HepG2 (cell line): Measurements from ENCODE around the gene LRRC45. TPM values are rescaled to one million over a fixed set of nuclear protein-coding genes. Genes with fewer than 3 reads are reported as not detected.

ENCODE experiments used
- CREBL2 ChIP-seq: sonication (generic); formaldehyde crosslinking; IDR thresholded peaks from 2 replicates; pipeline ENCODE4 v1.8.1; 2023; ENCODE audit warnings: missing genetic modification reagents, mild to moderate bottlenecking, borderline replicate concordance
- ELF1 ChIP-seq: sonication (generic); formaldehyde crosslinking; IDR thresholded peaks from 2 replicates; pipeline ENCODE4 v1.4.0; 2020; ENCODE audit warnings: missing genetic modification reagents
- ELF3 ChIP-seq: IDR thresholded peaks from 2 replicates; pipeline ENCODE4 v1.6.1; 2016; ENCODE audit warnings: missing genetic modification reagents, missing compliant biosample characterization
- FOXA1 ChIP-seq, 2 experiments: fragments of 450-650 bp in 1 of 2; sonication (generic) in 1 of 2; formaldehyde crosslinking in 1 of 2; IDR thresholded peaks; 2 replicates each; pipeline versions ENCODE4 v1.4.0 to v1.6.1; 2016 to 2020; ENCODE audit warnings: missing genetic modification reagents in 1 of 2
- FOXP1 ChIP-seq, 2 experiments: fragments of 450-650 bp in 1 of 2; IDR thresholded peaks; 2 replicates each; pipeline ENCODE4 v1.6.1; 2017 to 2018; ENCODE audit warnings: antibody characterized with exemption in 1 of 2
- GMEB1 ChIP-seq: sonication (generic); formaldehyde crosslinking; IDR thresholded peaks from 2 replicates; pipeline ENCODE4 v1.5.1; 2020; ENCODE audit warnings: missing genetic modification reagents, mild to moderate bottlenecking, borderline replicate concordance
- HIVEP1 ChIP-seq: sonication (generic); formaldehyde crosslinking; IDR thresholded peaks from 2 replicates; pipeline ENCODE4 v1.4.0; 2020; ENCODE audit warnings: mild to moderate bottlenecking, missing genetic modification reagents
- NR2F2 ChIP-seq: IDR thresholded peaks from 2 replicates; pipeline ENCODE4 v1.6.1; 2012; ENCODE audit warnings: low read depth, inconsistent platforms, borderline replicate concordance
- NRL ChIP-seq: sonication (generic); formaldehyde crosslinking; IDR thresholded peaks from 2 replicates; pipeline ENCODE4 v1.5.0; 2020; ENCODE audit warnings: missing genetic modification reagents, mild to moderate bottlenecking, moderate library complexity, borderline replicate concordance
- RBFOX2 ChIP-seq: fragments of 200-400 bp; formaldehyde crosslinking; IDR thresholded peaks from 2 replicates; pipeline ENCODE4 v1.6.1; 2017; ENCODE audit warnings: low read depth, mild to moderate bottlenecking, low read length
- REPIN1 ChIP-seq: sonication (generic); formaldehyde crosslinking; IDR thresholded peaks from 2 replicates; pipeline ENCODE4 v1.8.0; 2022; ENCODE audit warnings: missing genetic modification reagents, low read depth, mild to moderate bottlenecking, borderline replicate concordance
- RERE ChIP-seq: IDR thresholded peaks from 2 replicates; pipeline ENCODE4 v1.6.1; 2016; ENCODE audit warnings: low read depth, missing genetic modification reagents, missing compliant biosample characterization
- RFX5 ChIP-seq: IDR thresholded peaks from 2 replicates; pipeline ENCODE4 v1.6.1; 2011; ENCODE audit warnings: low read depth, low read length, improper control_type of control experiment
- STAT5B ChIP-seq: sonication (generic); formaldehyde crosslinking; IDR thresholded peaks from 2 replicates; pipeline ENCODE4 v1.4.0; 2020; ENCODE audit warnings: missing genetic modification reagents
- ZBTB44 ChIP-seq: sonication (generic); formaldehyde crosslinking; IDR thresholded peaks from 2 replicates; pipeline ENCODE4 v1.4.0; 2020; ENCODE audit warnings: missing genetic modification reagents
- ZFYVE20 ChIP-seq: sonication (generic); formaldehyde crosslinking; IDR thresholded peaks from 2 replicates; pipeline ENCODE4 v1.8.0; 2023; ENCODE audit warnings: low read depth, mild to moderate bottlenecking, moderate library complexity, missing genetic modification reagents, borderline replicate concordance
- ZNF274 ChIP-seq: sonication (generic); formaldehyde crosslinking; IDR thresholded peaks from 2 replicates; pipeline ENCODE4 v1.5.1; 2020; ENCODE audit warnings: mild to moderate bottlenecking, missing genetic modification reagents
- ZNF691 ChIP-seq: sonication (generic); formaldehyde crosslinking; IDR thresholded peaks from 2 replicates; pipeline ENCODE4 v1.4.0; 2020; ENCODE audit warnings: missing genetic modification reagents, low read depth, mild to moderate bottlenecking, borderline replicate concordance
- polyA plus RNA-seq, 8 experiments: library from polyadenylated mRNA; depleted of rRNA in 3 of 8; stranded (reverse) in 7 of 8; unstranded in 1 of 8; fragments of >200 nt; fragmentation: Illumina TruSeq in 4 of 8; extraction: Trizol in 4 of 8; gene quantifications; 2 replicates each; pipeline versions ENCODE4 v1.2.1 to v1.2.3, GENCODE V29; 2011 to 2016; ENCODE audit warnings: low read depth in 4 of 8, missing spikeins in 1 of 8, mixed read lengths in 1 of 8; ENCODE audit not compliant: insufficient read depth in 1 of 8
- total RNA-seq, 5 experiments: library from RNA; depleted of rRNA; stranded (reverse); fragments of >200 nt; fragmentation: Illumina TruSeq; extraction: Trizol; gene quantifications; 2 replicates each; pipeline ENCODE4 v1.2.3, GENCODE V29; 2016; ENCODE audit warnings: low read depth in 1 of 5

Gene LRRC45
- total and polyA plus RNA-seq, 2 of the 13 experiments (the other 11 are each of a cell fraction or from before 2014, with no cell fraction given) = 11.6 to 48.1 TPM

- TF ChIP-seq FOXA1 (IDR thresholded peaks at IDR 0.05) (no peak), FOXA1 (CRISPR knock-in tag; IDR thresholded peaks at IDR 0.05) (peak; percentile 42), GMEB1 (CRISPR knock-in tag) (peak; percentile 71), ZBTB44 (CRISPR knock-in tag) (no peak), RERE (CRISPR knock-in tag) (no peak), ZNF691 (peak; percentile 85; the same call in 1 of the 2 replicates), NRL (CRISPR knock-in tag) (no peak; the same call in 1 of the 2 replicates), CREBL2 (CRISPR knock-in tag) (no peak), STAT5B (CRISPR knock-in tag) (no peak), REPIN1 (peak; percentile 69; the same call in 1 of the 2 replicates), FOXP1 (IDR thresholded peaks at IDR 0.05) (no peak), FOXP1 (CRISPR knock-in tag; IDR thresholded peaks at IDR 0.05) (no peak), ZNF274 (CRISPR knock-in tag) (peak; percentile 71), HIVEP1 (0 out of 2 replicates have a peak, but pooled peaks have one; percentile 49), NR2F2 (peak; percentile 26; the same call in 1 of the 2 replicates), ELF3 (CRISPR knock-in tag) (peak; percentile 67), RFX5 (no peak), ZFYVE20 (CRISPR knock-in tag) (no peak), ELF1 (peak; percentile 35; the same call in 1 of the 2 replicates), RBFOX2 (peak; percentile 88)
Measured at GRCh38 chr17:82056729-82057621, 33.9 kb downstream of the LRRC45 start (continued).
